NCI-H748 (cell line): ENCODE data around the gene CD109.
A peak's percentile ranks its signal among the peaks of the same experiment; 100 is the strongest.
"Not testable (repeated sequence)": the region's sequence is repeated elsewhere in the genome, so short reads cannot be mapped to it uniquely, and the experiment has no call there.

Experiments used
- DNase-seq: peaks from one replicate; lab custom pipeline; 2025; ENCODE audit not compliant: unreplicated experiment; lab: John Stamatoyannopoulos, UW

Gene CD109

DNA sequence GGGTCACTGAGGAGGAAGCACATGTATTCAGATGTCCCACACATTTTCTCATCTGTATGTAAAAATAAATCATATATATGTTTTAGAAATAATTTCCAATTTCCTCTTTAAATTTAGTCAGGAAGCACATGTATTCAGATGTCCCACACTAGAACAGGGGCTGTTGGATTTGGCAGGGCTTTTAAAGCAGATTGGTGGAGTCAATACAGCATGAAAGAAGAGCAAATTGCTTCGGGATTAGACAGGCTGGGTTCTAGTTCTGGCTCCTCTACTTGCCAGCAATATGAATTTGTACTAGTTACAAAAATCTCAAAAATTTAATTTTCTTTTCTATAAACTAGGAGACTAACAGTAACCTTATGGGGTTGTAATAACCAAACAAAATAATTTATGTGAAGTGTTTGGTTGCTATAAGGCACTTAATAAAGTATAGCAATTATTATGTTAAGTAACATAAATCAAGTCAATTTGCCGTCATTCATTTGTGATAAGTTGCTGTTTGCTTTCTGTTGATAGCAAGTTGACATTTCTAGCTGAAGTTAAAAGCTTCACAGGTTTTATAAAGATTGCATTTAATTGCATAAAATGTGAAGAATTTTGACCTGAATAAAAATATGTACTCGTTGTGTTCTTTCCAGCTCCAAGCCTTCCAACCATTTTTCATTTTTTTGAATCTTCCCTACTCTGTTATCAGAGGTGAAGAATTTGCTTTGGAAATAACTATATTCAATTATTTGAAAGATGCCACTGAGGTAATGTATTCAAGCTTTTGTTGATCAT is 88.9 kb downstream of the CD109 start:
- no peak for DNase-seq

DNA sequence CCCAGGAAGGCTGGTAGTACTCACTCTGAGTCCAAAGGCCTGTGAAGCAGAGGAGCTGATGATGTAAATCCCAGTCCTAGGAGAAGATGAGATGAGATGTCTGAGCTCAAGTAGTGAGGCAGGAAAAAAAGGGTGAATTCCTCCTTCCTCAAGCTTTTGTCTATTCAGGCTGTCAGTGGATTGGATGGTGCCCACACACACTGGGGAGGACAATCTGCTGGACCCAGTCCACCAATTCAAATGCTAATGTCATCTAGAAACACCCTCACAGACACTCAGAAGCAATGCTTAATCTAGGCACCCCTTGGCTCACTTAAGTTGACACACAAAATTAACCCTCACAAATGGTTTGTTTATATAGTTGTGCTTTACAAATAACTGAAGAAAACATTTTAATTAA is 94.6 kb downstream of the CD109 start:
- no peak for DNase-seq

DNA sequence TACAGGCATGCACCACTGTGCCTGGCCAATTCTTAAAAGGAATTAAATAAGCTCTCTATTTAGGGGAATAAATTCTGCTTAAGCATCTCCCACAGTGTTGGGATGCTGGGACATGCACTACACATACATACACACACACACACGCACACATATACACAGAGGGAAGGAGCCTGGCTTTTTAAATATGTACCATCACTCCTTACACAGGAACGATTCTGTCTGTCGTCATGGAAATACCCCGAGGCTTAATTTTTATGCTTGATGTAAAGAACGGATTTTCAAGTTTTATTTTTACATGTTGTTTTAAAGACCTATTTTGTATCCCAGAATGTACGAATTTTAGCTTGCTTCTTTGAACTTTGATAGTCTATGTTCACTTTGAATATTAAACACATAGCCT is 95.3 kb downstream of the CD109 start:
- no peak for DNase-seq

DNA sequence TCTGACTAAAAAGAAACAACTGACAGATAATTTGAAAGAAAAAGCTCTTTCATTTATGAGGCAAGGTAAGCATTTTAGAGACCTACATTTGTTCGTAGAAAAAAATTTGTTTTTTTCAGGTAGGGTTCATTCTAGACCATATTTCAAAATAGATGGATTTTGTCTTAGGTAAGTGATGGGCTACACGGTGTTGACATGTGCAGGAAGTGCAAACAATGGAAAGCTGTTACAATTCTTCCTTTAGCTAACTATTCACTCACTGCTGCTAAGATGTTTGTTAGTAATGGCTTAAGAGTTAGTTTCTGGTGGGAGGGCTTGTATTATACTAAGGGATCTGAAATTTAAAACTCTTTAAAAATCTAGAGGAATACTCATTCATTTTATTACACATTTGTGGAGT is 96.7 kb downstream of the CD109 start:
- DNase-seq: no peak

DNA sequence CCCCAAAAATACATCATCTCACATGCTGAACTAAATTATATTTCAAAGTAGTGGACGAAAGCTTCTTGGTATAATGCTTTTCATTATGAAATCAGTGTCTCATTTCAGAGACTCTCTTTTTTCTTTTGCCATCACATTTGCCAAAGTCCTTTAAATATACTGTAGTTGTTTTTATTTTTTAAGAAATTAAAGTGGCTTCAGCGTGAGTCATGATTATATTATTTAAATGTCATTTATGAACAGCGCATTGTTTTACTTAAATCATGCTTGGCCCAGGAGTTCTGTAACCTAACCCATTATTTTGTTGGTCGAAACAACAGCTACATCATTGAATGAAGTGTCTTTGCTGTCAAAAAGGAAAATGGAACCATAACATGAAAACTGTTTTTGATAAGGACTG is 100.9 kb downstream of the CD109 start:
- DNase-seq: no peak

DNA sequence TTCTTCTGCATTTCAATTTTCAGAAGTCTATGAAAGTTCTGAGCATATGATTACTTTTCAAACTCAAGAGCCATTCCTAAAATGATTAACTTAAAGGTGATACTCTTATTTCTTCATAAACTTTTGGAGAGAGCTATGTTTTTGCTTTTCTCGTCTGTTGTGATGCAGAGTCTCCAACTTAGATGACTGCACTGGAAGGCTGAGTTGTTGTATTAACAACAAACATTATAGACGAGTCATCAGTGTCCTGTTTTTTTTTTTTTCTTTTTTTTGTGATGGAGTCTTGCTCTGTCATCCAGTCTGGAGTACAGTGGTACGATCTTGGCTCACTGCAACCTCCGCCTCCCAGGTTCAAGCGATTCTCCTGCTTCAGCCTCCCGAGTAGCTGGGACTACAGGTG is 101.9 kb downstream of the CD109 start:
- no peak for DNase-seq

DNA sequence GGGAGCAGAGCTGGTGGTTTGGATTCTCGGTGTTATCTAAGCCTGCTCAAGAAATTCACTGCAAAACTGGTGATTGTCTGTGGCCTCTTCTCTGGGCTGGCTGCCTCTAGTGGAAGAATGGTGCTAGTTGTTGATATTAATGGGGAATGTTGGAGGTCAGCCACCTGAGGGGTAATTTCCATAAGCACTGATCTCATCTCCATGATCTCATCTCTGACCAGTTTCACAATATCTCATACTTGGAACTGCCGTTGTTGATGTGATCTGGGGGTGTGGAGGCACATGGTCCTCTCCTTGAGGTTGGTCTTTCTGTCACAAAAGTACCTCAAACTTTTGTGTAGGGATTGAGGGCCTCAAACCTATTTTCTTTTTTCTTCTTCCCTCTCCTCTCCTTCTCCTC is 102.6 kb downstream of the CD109 start:
- DNase-seq: no peak

DNA sequence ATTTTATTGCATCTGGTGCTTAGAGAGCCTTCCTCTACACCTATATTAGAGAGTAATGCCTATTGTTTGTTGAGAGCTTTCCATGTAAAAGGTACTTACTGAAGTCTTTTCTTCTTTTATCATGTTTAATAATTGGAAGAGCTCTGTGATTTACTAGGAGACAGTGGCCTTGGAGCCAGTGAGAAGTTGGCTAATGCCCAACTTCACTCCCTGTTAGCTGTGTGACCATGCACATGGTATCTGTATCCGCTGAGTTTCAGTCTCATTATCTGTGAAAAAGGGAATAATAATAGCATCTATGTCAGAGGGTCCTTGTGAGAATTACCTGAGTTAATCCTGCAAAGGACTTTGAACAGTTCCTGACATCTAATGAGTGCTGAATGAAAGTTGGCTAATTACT is 105.0 kb downstream of the CD109 start:
- no peak for DNase-seq

DNA sequence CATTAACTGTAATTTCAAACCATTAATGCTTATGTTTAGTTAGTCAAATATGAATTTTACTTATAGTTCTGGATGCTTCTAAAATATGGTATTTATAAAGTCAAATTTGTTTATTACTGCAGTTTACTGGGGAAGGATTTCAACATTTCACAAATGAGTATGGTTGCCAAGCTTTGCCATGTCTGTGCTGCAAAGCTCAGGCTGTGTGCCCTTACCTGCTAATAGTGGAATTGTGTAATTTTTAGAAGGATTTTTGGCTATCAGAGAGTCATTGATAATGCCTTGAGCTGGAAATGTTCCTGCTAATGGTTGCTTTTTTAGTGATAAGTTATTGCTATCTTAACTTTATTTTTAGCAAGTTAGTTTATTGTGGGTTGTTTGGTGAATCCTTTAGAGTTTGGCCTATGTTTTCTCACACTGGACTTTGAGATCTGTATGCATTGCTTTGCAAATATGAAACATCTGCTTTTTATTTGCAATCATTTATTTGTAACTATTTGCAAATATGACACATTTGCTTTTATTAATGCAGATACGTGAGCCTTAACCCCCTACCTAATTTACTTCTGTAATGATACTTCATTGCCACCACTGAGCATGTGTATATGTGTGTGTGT is 105.8 kb downstream of the CD109 start:
- DNase-seq: no peak

DNA sequence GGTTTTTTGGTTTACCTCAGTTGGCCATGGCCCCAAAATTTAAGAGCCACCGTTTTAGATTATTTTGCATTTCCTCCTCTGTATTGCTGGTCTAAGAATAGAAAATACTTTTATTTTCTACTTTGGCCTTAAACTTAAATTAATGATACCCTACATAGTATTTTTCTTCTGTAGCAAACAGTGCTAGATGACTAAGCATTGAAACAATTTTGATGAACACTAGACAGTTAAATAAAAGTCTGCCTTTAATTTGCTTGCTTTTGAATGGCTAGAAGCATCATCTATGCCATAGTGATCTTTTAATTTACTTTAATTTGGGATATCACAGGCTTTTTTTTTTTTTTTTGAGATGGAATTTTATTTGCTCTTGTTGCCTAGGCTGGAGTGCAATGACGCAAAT is 106.4 kb downstream of the CD109 start:
- DNase-seq: no peak

DNA sequence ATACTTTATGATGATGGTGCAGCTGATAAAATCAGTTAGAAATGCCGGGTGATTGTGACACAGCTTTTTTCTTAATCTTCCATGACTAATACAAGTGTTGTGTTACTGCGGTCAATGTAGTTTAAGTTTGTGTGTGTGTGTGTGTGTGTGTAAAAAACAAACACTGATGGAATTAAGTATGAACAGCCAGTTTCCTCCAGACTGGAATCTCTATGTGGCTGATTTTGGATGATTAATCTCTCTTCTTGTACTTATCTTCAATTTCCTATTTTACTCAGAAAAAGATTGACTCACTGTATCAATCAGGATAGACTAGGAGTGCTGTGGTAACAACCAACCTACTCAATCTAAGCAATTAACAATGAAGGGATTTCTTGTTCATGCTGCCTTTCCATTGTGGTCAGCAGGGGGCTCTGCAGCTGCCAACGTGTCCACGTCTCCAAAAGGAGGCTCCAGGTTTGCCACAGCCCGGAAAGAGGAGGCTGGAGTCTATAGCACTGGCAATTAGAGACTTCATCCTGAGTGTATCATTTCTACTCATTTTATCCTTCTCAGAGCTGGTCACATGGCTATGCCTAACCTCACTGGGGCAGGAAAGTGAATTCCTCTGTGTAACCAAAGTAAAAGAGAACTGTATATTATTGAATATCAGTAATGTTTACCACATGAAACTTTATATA is 107.7 kb downstream of the CD109 start:
- peak; percentile 43 for DNase-seq

DNA sequence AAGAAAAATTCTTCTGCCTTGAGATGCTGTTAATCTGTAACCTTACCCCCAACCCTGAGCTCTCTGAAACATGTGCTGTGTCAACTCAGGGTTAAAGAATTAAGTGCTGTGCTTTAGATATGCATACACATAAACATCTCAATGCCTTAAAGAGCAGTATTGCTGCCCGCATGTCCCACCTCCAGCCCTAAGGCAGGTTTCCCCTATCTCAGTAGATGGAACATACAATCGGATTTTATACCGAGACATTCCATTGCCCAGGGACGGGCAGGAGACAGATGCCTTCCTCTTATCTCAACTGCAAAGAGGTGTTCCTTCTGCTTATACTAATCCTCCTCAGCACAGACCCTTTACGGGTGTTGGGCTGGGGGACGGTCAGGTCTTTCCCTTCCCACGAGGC is 109.2 kb downstream of the CD109 start:
- DNase-seq: not testable (repeated sequence)

DNA sequence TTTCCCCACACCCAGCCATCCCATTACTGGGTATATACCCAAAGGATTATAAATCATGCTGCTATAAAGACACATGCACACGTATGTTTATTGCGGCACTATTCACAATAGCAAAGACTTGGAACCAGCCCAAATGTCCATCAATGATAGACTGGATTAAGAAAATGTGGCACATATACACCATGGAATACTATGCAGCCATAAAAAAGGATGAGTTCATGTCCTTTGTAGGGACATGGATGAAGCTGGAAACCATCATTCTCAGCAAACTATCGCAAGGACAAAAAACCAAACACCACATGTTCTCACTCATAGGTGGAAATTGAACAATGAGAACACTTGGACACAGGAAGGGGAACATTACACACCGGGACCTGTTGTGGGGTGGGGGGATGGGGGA is 110.0 kb downstream of the CD109 start:
- not testable (repeated sequence) for DNase-seq

DNA sequence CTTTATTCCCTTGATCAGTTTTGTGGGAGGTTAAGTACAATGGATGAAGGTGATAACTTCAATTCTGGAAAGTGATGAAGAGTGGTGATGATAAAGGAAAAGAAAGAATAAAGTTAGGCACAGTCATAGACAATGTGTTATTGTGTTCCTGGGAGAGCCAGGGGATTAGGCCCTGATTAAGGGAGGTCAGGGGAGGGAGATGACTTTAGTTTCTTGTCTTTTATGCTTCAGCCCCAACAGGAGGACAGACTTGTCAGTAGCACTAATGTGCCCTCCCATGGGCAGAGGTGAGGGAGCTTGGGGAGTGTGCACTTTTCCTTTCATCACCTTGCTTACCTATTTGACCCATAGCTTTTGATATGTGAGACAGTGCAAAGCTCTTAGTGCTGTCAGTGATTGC is 115.7 kb downstream of the CD109 start:
- DNase-seq: no peak

DNA sequence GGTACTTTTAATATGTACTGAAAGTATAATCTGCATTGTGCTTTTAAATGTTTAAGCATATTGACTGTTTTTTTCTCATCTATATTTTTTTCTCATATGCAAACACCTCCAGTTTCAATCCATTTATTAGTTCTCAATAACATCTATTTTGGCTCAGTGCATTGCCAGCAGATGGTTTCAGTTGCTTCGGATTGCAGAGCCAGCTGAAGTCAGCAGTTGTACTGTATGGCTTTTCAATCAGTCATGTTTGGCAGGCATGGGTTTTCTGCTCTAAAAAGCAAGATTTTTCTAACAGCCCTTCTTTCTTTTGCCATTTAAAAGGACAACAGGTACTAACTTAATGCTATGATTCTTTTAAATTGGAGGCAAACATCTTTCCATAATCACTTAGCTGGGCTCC is 121.2 kb downstream of the CD109 start:
- DNase-seq: no peak

DNA sequence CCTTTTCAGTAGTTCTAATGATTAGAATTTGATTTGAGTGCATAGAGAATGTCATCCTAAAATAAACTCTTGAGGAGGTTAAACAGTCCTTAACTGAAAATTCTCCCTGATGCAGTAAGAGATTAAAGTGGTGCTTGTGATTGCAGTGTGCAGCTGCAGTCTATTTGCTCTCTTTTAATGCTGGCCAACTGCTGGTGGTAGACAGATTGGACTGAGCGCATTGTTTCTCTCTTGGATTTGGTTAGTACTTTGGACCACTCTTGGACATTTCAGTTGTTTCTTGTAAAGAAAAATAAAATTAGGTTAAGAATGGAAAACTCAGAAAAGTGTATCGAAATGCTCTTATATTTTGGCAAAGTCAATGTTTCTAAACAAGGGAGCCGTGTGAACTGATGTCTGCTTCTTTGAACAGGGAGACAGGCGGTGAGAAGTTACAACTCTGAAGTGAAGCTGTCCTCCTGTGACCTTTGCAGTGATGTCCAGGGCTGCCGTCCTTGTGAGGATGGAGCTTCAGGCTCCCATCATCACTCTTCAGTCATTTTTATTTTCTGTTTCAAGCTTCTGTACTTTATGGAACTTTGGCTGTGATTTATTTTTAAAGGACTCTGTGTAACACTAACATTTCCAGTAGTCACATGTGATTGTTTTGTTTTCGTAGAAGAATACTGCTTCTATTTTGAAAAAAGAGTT is 127.2 kb downstream of the CD109 start:
- DNase-seq: no peak

DNA sequence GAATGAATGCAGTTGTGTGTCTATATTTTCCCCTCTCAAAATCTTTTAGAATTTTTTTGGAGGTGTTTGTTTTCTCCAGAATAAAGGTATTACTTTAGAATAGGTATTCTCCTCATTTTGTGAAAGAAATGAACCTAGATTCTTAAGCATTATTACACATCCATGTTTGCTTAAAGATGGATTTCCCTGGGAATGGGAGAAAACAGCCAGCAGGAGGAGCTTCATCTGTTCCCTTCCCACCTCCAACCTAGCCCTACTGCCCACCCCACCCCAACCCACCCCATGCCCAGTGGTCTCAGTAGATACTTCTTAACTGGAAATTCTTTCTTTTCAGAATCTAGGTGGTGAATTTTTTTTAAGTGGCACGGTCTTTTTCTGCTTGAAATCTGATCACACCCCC is 127.8 kb downstream of the CD109 start:
- no peak for DNase-seq

DNA sequence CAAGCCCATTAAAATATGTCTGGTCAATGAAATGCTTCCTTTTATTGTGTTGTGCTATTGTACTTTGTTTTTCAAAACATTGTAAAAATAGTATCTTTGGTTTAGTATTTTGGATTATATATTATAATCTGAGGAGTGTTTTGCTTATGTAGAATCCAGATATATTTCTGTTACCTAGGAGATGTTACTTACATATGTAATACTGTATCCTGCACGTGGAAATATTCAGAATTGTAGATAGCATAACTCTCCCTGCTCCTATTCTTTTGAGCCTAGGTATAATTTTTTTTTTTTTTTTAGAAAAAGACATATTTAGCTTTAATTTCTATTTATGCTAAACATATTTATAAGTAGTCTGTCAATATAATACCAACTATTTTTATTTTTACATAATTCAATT is 130.6 kb downstream of the CD109 start:
- DNase-seq: no peak

DNA sequence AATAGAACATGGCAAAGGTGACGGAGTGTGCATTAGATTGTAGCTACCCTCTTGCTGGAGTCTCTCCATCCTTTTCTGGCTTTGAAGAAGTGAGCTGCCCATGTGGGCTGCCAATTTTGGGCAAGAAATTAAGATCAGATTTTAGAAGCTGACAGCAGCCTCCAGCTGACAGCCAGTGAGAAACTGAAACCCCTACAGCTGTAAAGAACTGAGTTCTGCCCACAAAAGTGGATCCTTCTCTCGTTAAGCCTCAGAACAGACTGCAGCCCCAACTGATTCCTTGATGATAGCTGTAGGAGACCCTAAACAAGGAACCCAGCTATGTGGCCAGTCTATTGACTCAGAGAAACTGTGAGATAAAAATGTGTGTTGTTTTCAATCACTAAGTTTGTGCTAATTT is 134.1 kb downstream of the CD109 start:
- DNase-seq: no peak

DNA sequence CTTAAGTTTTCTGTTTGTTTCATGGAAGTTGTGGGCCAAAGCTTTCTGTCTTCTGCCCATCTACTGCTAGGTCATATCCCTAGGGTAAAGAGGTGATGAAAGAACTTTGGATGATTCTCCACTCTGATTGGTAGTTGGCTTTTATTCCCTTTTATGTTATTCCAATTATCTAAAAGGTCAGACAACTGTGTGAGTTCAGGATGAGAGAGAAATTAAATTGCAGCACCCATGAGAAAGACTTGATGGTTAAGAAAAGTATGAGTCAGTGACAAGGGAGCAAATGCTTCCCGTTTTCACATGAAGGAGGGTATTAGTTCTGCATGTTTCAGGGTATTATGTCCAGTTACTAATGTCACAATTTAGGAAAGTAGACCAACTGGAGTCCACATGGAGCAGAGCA is 136.3 kb downstream of the CD109 start:
- DNase-seq: no peak

DNA sequence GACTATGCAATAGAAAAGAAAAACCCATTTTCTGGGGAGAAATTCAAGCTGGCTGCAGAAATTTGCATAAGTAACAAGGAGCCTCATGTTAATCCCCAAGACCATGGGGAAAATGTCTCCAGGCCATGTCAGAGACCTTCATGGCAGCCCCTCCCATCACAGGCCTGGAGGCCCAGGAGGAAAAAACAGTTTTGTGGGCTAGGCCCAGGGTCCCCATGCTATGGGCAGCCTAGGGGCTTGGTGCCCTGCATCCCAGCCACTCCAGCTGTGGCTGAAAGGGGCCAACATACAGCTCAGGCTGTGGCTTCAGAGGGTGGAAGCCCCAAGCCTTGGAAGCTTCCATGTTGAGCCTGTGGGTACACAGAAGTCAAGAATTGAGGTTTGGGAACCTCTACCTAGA is 148.7 kb downstream of the CD109 start:
- not testable (repeated sequence) for DNase-seq

DNA sequence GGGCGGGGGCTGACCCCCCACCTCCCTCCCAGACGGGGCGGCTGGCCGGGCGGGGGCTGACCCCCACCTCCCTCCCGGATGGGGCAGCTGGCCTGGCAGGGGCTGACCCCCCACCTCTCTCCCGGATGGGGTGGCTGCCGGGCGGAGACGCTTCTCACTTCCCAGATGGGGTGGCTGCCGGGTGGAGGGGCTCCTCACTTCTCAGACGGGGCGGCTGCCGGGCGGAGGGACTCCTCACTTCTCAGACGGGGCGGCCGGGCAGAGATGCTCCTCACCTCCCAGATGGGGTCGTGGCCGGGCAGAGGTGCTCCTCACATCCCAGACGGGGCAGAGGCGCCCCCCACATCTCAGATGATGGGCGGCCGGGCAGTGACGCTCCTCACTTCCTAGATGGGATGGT is 155.0 kb downstream of the CD109 start:
- not testable (repeated sequence) for DNase-seq
